Retinal pigment epithelial cell (primary cell): Measurements from ENCODE around the gene ZNF154.

Source experiments
- DNase-seq: peaks from one replicate; pipeline ENCODE4 v3.0.0-alpha.2; 2010; ENCODE audit warnings: low read depth
- H3K4me3 ChIP-seq: 2 replicates; pipeline ENCODE4 v1.5.1; 2011; ENCODE audit warnings: mild to moderate bottlenecking, low read length, control low read depth, moderate library complexity
- CTCF ChIP-seq: conservative IDR thresholded peaks from 2 replicates; pipeline ENCODE4 v1.5.1; 2011; ENCODE audit warnings: low read depth, low read length, control low read depth, inconsistent platforms

Gene ZNF154

GRCh38 chr19:57682226-57682766, 26.7 kb downstream of the ZNF154 start:
- TF ChIP-seq CTCF, result no peak
- no peak for DNase-seq

GRCh38 chr19:57675881-57676280, 33.1 kb downstream of the ZNF154 start:
- no peak for TF ChIP-seq CTCF
- H3K4me3 ChIP-seq, result no peak overlapping the region
- no peak for DNase-seq

More at GRCh38 chr19:57682226-57682766, 26.7 kb downstream of the ZNF154 start:
- peak overlapping the region; percentile 93 for H3K4me3 ChIP-seq

GRCh38 chr19:57672466-57672865, 36.5 kb downstream of the ZNF154 start:
- no peak for DNase-seq
- H3K4me3 ChIP-seq, result no peak overlapping the region
- TF ChIP-seq CTCF, result no peak

- no peak for TF ChIP-seq CTCF
- H3K4me3 ChIP-seq, result no peak overlapping the region
- no peak for DNase-seq
Observed at GRCh38 chr19:57671124-57671895, 37.7 kb downstream of the ZNF154 start.

GRCh38 chr19:57668635-57669034, 40.4 kb downstream of the ZNF154 start, which contains the start of gene ZSCAN4:
Gene ZSCAN4, plus strand, starts transcription at chr19:57668935. Its CDS starts 7,211 bp downstream, at chr19:57676146.
- no peak for TF ChIP-seq CTCF
- H3K4me3 ChIP-seq, result no peak within 1 kb of the TSS
- no peak for DNase-seq

GRCh38 chr19:57667228-57667627, 41.8 kb downstream of the ZNF154 start:
- no peak overlapping the region for H3K4me3 ChIP-seq
- no peak for DNase-seq
- TF ChIP-seq CTCF, result no peak
